ENCODE results near the gene PEPD.

The PEPD gene

DNA sequence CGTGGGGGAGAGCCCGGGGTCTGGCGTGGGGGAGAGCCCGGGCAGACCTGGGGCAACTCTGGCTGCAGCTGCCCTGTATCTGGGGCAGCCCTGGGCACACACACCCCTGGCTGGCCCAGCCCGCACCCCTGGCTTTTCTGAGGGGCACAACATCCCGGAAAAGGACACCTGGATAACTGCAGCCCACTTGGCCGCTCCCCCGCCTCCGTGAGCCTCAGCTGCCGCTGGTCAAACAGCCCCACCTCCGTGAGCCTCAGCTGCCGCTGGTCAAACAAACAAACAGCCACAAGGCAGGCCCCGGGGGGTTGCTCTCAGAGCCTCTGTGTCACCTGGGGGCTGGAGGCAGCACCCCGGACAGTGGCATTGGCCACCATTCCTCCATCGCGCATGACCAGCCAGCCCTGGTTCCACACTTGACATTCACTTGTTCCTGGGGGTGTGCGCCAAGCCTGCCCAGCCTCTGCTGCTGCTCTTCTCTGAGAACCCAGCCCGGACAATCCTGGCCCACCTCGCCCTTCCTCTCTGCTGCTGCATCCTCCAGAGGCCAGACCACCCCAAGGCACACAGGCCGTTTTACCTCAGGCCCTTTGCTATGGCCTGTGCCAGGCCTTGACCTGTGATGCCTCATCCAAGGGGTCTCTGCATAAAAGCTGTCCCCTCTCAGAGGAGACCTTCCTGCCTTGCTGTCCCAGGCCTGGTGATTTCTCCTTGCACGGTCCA, 128.1 kb downstream of the PEPD start:
- no peak for DNase-seq

DNA sequence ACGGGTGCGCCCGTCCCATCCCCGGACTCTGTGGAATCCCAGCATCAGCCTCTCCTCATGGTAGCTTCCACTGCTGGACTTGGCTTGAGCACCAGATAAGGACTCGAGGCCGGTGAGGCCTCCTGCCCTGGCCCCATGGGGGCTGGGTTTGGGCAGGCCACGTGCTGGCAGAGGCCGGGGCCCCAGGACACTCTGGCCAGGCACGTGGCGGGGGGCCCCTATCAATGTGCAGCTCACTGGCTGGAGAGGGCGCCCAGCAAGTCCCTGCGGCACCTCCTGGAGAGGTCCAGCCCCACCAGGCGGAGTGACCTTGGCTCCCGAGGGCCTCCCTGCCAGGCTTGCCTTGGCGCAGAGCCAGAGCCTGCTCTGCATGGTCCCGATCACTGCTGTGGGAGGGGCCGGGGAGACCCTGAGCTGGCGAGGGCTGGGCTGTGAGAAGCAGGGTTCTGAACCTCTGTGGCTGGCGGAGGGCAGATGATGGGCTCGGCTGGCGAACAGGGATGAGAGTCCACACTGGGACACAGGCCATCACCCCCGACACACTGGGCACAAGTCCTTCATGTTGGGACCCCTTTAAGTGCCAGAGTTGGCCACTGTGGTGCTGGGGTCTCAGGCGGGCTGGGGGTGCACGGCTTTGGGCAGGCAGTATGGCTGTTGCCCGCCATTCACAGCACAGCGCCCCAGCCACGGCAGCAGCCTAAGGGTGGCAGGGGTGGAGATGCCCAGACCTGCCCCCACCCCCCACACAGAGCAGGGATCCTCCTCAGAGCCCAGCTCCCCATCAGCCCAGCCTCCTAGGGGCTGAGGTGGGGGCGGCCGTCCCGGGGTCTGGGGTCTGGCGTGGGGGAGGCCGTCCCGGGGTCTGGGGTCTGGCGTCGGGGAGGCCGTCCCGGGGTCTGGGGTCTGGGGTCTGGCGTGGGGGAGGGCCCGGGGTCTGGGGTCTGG, 129.0 kb downstream of the PEPD start:
- DNase-seq: no peak

DNA sequence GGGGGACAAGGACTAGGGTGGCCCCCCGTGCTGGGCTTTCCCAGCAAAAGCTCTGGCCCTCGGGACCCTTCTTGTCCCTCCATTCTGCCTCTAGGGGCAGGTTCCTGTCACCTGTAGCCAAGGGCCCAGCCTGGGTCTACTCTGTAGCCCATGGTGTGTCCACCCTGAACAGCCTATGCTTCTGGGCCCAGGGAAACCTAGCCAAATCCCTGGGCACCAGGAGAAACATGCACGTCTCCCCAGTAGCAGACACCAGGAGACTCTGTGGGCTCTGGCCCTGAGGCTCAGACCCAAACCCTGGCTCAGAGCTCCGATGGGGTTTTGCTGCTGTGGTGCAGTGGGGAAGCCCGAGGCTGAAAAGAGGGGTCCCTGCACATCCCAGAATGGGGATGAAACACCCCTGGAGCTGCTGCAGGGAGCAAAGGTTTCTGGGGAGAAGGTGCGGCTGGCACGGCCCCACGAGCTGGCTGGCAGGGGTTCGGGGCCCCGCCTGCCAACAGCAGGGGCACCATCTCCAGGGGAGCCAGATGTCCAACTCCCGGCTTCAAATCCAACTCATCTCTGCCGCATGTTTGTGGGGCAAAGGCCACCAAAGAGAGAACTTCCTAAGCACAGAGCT, 129.9 kb downstream of the PEPD start:
- no peak for DNase-seq

GRCh38 chr19:33390908-33391630, 130.5 kb downstream of the PEPD start:
- no peak for DNase-seq

- DNase-seq: no peak
Observed at GRCh38 chr19:33390101-33390907, 131.3 kb downstream of the PEPD start.

GRCh38 chr19:33389421-33390100, 132.0 kb downstream of the PEPD start:
- DNase-seq: no peak

- DNase-seq: no peak
Observed at GRCh38 chr19:33388725-33389420, 132.7 kb downstream of the PEPD start.

DNA sequence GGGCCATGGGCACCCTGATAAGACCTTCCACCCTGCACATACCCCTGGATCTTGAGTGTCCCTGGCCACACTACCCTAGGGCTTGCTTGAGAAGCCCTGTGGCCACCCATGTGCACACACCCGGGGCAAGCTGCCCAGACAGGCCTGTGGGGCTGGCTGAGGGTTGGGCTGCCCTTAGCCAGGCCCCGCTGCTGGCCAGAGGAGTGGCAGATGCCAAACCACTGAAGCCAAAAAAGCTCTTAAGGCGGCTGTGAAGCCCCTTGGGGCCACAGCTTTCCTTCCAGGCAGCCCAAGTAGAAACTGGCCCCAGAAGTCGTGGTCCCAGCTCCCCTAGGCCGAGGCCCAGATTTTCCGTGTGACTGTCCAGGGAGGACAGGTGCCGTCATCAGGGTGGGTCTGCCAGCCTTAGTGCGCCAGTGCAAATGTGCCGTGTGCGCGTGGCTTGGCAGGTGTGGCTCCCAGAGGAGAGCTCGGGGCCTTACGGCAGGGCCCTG, 133.3 kb downstream of the PEPD start:
- no peak for DNase-seq

- no peak for DNase-seq
Observed at GRCh38 chr19:33387351-33388230, 134.0 kb downstream of the PEPD start.

DNA sequence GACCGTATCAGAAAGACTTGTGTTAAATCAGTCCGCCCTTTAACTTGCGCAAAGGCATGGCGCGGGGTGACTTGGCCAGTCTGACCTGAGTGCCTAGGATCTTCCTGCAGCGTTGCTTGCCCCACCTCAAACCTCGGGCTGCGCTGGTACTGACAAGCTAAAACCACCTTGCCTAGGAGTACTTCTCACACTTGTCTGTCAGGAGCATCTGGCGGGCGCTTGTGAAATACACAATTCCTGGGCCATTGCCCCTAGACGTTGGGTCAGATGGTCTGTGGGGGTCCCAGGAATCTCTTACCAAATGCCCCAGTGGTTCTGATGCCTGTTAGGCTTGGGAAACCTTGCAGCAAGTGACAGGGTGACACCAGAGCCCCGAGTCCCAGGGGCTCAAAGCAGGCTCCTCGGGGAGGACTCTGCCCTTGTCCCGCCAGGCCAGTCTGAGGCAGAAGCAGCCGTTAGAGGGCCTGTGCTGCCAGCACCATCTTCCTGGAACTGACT, 135.2 kb downstream of the PEPD start:
- no peak for DNase-seq

DNA sequence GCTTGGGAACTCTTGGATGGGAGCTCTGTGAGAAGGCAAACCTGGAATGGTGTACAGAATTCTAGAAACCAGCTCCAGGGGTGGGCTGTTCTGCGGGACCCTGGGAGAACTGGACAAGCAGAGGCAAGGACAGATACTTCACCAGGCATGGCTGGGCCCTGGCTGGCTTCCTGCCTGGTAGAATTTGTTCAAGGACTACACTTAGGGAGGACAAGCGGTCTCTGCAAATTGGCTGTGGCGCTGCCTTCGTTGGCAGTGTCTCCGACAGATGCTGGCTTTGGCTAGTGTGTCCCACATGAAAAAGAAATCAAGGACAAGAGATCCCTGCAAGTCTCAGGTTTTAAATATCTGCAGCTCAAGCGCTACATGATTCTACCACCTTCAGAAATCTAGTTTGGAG, 135.6 kb downstream of the PEPD start:
- DNase-seq: no peak

DNA sequence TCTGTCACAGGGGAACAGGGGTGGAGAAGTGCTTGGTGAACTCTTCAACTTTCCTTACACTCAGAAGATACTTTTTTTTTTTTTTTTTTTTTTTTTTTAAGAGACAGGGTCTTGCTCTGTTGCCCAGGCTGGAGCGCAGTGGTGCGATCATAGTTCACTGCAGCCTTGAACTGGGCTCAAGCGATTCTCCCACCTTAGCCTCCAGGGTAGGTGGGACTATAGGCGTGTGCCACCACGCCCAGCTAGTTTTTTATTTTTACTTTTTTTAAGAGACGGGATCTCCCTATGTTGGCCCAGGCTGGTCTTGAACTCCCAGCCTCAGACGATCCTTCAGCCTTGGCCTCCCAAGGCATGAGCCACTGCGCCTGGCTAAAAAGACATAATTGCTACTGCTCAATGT, 136.6 kb downstream of the PEPD start:
- DNase-seq: no peak

GRCh38 chr19:33383720-33384292, 137.8 kb downstream of the PEPD start:
- no peak for DNase-seq

DNA sequence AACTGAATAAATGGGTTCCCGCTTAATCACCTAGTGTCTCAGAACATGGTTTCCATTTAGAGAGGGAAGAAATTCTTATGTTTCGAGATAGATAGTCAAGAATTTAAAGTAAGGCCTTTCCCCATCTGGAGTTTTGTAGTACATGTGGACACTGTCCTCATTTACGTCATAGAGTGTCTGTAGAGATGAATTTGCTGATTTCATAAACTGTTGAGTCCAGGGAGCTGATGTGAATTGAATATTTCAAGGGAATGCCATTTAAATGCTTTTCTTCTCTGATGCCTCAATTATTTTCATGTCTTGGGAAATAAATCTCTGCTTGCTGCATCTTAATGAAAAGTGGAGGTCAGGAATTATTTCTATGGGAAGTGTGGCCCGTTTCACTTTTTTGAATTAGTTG, 138.6 kb downstream of the PEPD start:
- DNase-seq: no peak

GRCh38 chr19:33382006-33382405, 139.6 kb downstream of the PEPD start:
- DNase-seq: no peak

DNA sequence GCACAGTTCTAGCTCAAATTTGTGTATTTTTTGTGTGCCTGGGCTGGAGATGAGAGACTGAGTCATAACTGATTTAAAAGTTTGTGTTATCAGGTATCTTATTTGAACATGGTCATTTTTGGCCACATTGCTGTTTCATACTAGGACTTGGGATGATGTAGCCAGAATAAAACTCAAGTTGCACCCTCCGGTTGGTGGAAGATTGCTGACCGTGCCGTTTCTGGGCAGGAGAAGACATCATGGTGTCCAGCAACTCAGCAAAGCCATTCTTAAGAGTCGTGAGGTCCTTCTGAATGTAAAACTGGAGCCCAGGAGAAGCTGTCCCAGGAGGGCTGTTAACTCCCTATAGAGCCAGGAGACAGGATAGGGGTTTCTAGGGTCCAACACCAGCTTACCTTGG, 140.5 kb downstream of the PEPD start:
- no peak for DNase-seq

GRCh38 chr19:33379151-33379829, 142.3 kb downstream of the PEPD start:
- no peak for DNase-seq
